GM12878 (cell line): ENCODE measurements around the gene ZFP91. TPM values are rescaled to one million over a fixed set of nuclear protein-coding genes. Genes with fewer than 3 reads are reported as not detected.
A peak's percentile ranks its signal among the peaks of the same experiment; 100 is the strongest.

ENCODE experiments used
- ATAC-seq: fragments of 200-7000 bp; cut with Tn5 transposase; 3 replicates; pipeline ENCODE4 v1.9.1; 2020; ENCODE audit warnings: mild to moderate bottlenecking, moderate library complexity
- BruUV-seq: library from RNA; stranded (reverse); fragments of 400-500 nt; replicated peaks from 2 replicates; lab custom pipeline; 2021; lab: Mats Ljungman, UMichigan
- CTCF ChIA-PET: fragments of 300-600 bp; sonication (Branson Sonifier 250); formaldehyde crosslinking; extraction: SDS; loops from one replicate; lab custom pipeline; 2021; ENCODE audit warnings: inconsistent platforms; lab: Yijun Ruan, JAX
- POLR2A ChIA-PET: fragments of 350-600 bp; formaldehyde crosslinking; extraction: SDS; loops from one replicate; lab custom pipeline; 2021; ENCODE audit warnings: inconsistent platforms; lab: Charles Lee
- RAD21 ChIA-PET: fragments of 300-600 bp; sonication (Branson Sonifier 250); formaldehyde crosslinking; loops from one replicate; lab custom pipeline; 2023; ENCODE audit warnings: antibody characterized with exemption; ENCODE audit not compliant: unreplicated experiment; lab: Charles Lee
- SMC1A ChIA-PET: fragments of 300-600 bp; sonication (Branson Sonifier 250); formaldehyde crosslinking; loops from one replicate; lab custom pipeline; 2023; ENCODE audit not compliant: unreplicated experiment, uncharacterized antibody; lab: Charles Lee
- DNase-seq: peaks from one replicate; pipeline ENCODE4 v3.0.0-alpha.2; 2011; ENCODE audit warnings: low read depth, low spot score
- FAIRE-seq: peaks from 3 replicates; lab custom pipeline; 2011; peaks lifted over from hg19 to GRCh38; lab: Jason Lieb, UNC
- H2AFZ ChIP-seq: 2 replicates; pipeline ENCODE4 v1.6.0; 2011; ENCODE audit warnings: low read depth, low read length, control low read depth; ENCODE audit not compliant: control insufficient read depth
- H3K27ac ChIP-seq: 2 replicates; pipeline ENCODE4 v1.5.1; 2011; ENCODE audit warnings: control low read depth; ENCODE audit not compliant: control insufficient read depth, insufficient read depth
- H3K27me3 ChIP-seq, 2 experiments: replicated peaks in 1 of 2; 2 replicates each; pipeline versions ENCODE4 v1.6.0 to v1.6.1; 2011; ENCODE audit warnings: low read length in 1 of 2; ENCODE audit not compliant: control insufficient read depth in 2 of 2, insufficient read depth in 2 of 2
- H3K36me3 ChIP-seq, 2 experiments: 2 replicates each; pipeline ENCODE4 v1.5.1; 2011; ENCODE audit warnings: low read length in 1 of 2; ENCODE audit not compliant: control insufficient read depth in 2 of 2, insufficient read depth in 2 of 2
- H3K4me1 ChIP-seq: 2 replicates; pipeline ENCODE4 v1.6.1; 2011; ENCODE audit warnings: mild to moderate bottlenecking, low read length, moderate library complexity, mixed read lengths; ENCODE audit not compliant: control insufficient read depth, insufficient read depth
- H3K4me2 ChIP-seq: 2 replicates; pipeline ENCODE4 v1.6.0; 2011; ENCODE audit warnings: control low read depth; ENCODE audit not compliant: control insufficient read depth, insufficient read depth
- H3K4me3 ChIP-seq: fragments of 200-600 bp; sonication (generic); 2 replicates; pipeline ENCODE4 v1.5.1; 2016
- H3K79me2 ChIP-seq: 2 replicates; pipeline ENCODE4 v1.6.0; 2011; ENCODE audit warnings: low read length; ENCODE audit not compliant: control insufficient read depth, insufficient read depth
- H3K9ac ChIP-seq: 2 replicates; pipeline ENCODE4 v1.8.0; 2011; ENCODE audit warnings: low read length, control low read depth, mixed read lengths; ENCODE audit not compliant: control insufficient read depth, insufficient read depth
- H3K9me3 ChIP-seq: replicated peaks from 3 replicates; pipeline ENCODE4 v1.5.1; 2011; ENCODE audit warnings: mild to moderate bottlenecking, low read length; ENCODE audit not compliant: control insufficient read depth, insufficient read depth
- H4K20me1 ChIP-seq: 2 replicates; pipeline ENCODE4 v1.6.0; 2011; ENCODE audit not compliant: control insufficient read depth, insufficient read depth
- CREB1 ChIP-seq: IDR thresholded peaks from 2 replicates; pipeline ENCODE4 v1.6.1; 2012; ENCODE audit warnings: low read depth, mild to moderate bottlenecking, inconsistent platforms
- DPF2 ChIP-seq: fragments of 450-650 bp; IDR thresholded peaks from 2 replicates; pipeline ENCODE4 v1.6.1; 2017; ENCODE audit warnings: mild to moderate bottlenecking
- ETV6 ChIP-seq, 2 experiments: fragments of 450-650 bp in 1 of 2; IDR thresholded peaks in 1 of 2; conservative IDR thresholded peaks in 1 of 2; 2 replicates each; pipeline ENCODE4 v1.6.1; 2014; ENCODE audit warnings: antibody characterized with exemption in 1 of 2, borderline replicate concordance in 1 of 2, low read depth in 1 of 2, mild to moderate bottlenecking in 1 of 2, moderate library complexity in 1 of 2
- IKZF1 ChIP-seq: fragments of 450-650 bp; conservative IDR thresholded peaks from 2 replicates; pipeline ENCODE4 v1.6.1; 2017; ENCODE audit warnings: antibody characterized with exemption, mild to moderate bottlenecking
- KAT2A ChIP-seq: conservative IDR thresholded peaks from 2 replicates; pipeline ENCODE4 v1.6.1; 2011; ENCODE audit warnings: low read depth, low read length; ENCODE audit not compliant: control insufficient read depth
- MYB ChIP-seq: fragments of 150-350 bp; IDR thresholded peaks from 2 replicates; pipeline ENCODE4 v1.6.1; 2014; ENCODE audit warnings: mild to moderate bottlenecking, low read depth, low read length, borderline replicate concordance
- NRF1 ChIP-seq: conservative IDR thresholded peaks from 2 replicates; pipeline ENCODE4 v1.6.1; 2011; ENCODE audit warnings: mild to moderate bottlenecking, low read depth, low read length, improper control_type of control experiment
- PAX5 ChIP-seq: IDR thresholded peaks from 2 replicates; pipeline ENCODE4 v1.6.1; 2011; ENCODE audit warnings: low read depth, low read length, borderline replicate concordance
- RELA ChIP-seq: fragments of 450-650 bp; IDR thresholded peaks from 2 replicates; pipeline ENCODE4 v1.8.0; 2014; ENCODE audit warnings: borderline replicate concordance; ENCODE audit not compliant: partially characterized antibody
- TCF12 ChIP-seq: IDR thresholded peaks from 2 replicates; pipeline ENCODE4 v1.6.1; 2011; ENCODE audit warnings: low read depth, mild to moderate bottlenecking, low read length
- ZNF24 ChIP-seq: fragments of 450-650 bp; IDR thresholded peaks from 2 replicates; pipeline ENCODE4 v1.6.1; 2017; ENCODE audit warnings: antibody characterized with exemption, mild to moderate bottlenecking
- WGBS: methylation state at CpG from one replicate; pipeline ENCODE4 v1.1.6; 2016; ENCODE audit warnings: low lambda C conversion rate; ENCODE audit not compliant: insufficient replicate concordance, insufficient coverage; ENCODE audit errors: missing lambda C conversion rate; 5-methylcytosine and 5-hydroxymethylcytosine counted together
- in situ Hi-C: fragments of 300-500 bp; cut with MboI; formaldehyde crosslinking; loops from 9 replicates; pipeline ENCODE4 v1.14.3; 2018; ENCODE audit warnings: mixed read lengths
- intact Hi-C: fragments of 100-400 bp; cut with micrococcal nuclease; formaldehyde crosslinking; loops from one replicate; pipeline ENCODE4 v1.14.2; 2022; ENCODE audit not compliant: unreplicated experiment
- polyA plus RNA-seq, 11 experiments: library from polyadenylated mRNA; depleted of rRNA in 4 of 11; unstranded in 6 of 11; stranded (reverse) in 5 of 11; fragments of >200 nt; fragmentation: Nextera tagmentation in 4 of 11; fragmentation: Illumina TruSeq in 1 of 11; extraction: Ambion mirVana in 4 of 11; extraction: Trizol in 1 of 11; gene quantifications; 1 replicate in 1 of 11; 2 replicates in 10 of 11; pipeline versions ENCODE4 v1.2.1 to v1.2.3, GENCODE V29; 2011 to 2016; ENCODE audit warnings: inconsistent platforms in 2 of 11, missing spikeins in 2 of 11, low read depth in 1 of 11
- total RNA-seq, 4 experiments: library from RNA; depleted of rRNA in 3 of 4; stranded (reverse); fragments of >200 nt in 3 of 4; fragmentation: Illumina TruSeq in 1 of 4; extraction: Trizol in 1 of 4; gene quantifications; 2 replicates each; pipeline versions ENCODE4 v1.2.1 to v1.2.3, GENCODE V29; 2013 to 2021
- TF ChIP-seq, protein P1 (sequence below): fragments of 450-650 bp; IDR thresholded peaks from 2 replicates; pipeline ENCODE4 v1.6.1; 2017; ENCODE audit warnings: mild to moderate bottlenecking, low read depth, inconsistent platforms; ENCODE audit not compliant: poor library complexity, severe bottlenecking

The ZFP91 gene
- total and polyA plus RNA-seq, 10 of the 15 experiments (the other 5 are each of a cell fraction or from before 2014, with no cell fraction given): 12.9 to 54.1 (median 31.7) TPM

DNA sequence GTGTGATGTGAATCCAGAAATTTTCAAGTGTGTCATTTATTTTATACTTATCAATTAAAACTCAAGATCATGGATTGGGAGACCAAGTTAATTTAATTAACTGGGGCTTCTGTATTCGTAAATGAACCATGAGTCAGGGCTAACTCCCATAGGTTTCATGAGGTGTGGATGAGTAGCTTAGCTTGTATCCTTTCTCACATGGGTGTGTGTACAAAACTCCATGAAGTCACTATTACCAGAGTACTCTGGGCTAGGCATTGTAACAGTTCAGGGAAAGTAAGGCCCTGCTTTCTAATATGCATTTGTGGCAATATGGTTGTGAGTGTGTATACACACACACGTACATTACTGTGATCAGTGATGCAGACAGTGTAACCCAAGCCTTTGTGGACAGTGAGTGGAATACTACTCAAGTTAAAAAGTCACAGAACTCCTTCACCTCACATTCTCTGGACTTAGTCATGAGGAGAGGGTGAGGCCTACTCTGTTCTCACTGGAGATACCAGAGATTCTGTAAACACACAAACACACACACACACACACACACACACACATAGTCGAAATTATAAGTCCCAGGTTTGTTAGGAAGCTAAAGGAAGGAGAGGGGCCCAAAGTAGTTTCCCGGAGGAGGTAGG is 47.1 kb downstream of the ZFP91 start:
- TF ChIP-seq NRF1 (no peak), CREB1 (no peak), RELA (no peak), ZNF24 (no peak), DPF2 (no peak), PAX5 (no peak), ETV6 (conservative IDR thresholded peaks at IDR 0.05 in 1 of 2, IDR thresholded peaks at IDR 0.05 in 1 of 2; ENCODE audit: borderline replicate concordance in 1 of 2, low read depth in 1 of 2) (no peak), TCF12 (no peak), MYB (no peak), IKZF1 (no peak), KAT2A (no peak)
- TF ChIP-seq, protein P1, sequence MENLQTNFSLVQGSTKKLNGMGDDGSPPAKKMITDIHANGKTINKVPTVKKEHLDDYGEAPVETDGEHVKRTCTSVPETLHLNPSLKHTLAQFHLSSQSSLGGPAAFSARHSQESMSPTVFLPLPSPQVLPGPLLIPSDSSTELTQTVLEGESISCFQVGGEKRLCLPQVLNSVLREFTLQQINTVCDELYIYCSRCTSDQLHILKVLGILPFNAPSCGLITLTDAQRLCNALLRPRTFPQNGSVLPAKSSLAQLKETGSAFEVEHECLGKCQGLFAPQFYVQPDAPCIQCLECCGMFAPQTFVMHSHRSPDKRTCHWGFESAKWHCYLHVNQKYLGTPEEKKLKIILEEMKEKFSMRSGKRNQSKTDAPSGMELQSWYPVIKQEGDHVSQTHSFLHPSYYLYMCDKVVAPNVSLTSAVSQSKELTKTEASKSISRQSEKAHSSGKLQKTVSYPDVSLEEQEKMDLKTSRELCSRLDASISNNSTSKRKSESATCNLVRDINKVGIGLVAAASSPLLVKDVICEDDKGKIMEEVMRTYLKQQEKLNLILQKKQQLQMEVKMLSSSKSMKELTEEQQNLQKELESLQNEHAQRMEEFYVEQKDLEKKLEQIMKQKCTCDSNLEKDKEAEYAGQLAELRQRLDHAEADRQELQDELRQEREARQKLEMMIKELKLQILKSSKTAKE: no peak
- Histone ChIP-seq H3K36me3 (peaks cover 10 to 24% of the 10 kb centered on the region in 2 experiments), H3K79me2 (no peaks in the 10 kb centered on the region; the same call in 1 of the 2 replicates), H3K27me3 (no peaks in the 10 kb centered on the region), H4K20me1 (no peaks in the 10 kb centered on the region), H3K4me2 (no peak overlapping the region), H3K9me3 (no peaks in the 10 kb centered on the region), H3K4me1 (no peaks in the 10 kb centered on the region), H3K27ac (no peak overlapping the region), H2AFZ (no peak overlapping the region), H3K9ac (no peak overlapping the region), H3K4me3 (no peak overlapping the region)
- intact Hi-C loops (no loop called here), in situ Hi-C loops (no loop called here)
- BruUV-seq: TSS peak; percentile 2
- CTCF ChIA-PET: interaction anchor here (0.5 to 9.8 kb wide), 7 partner anchors 11 to 294 kb away, joined by 3 to 156 read pairs (median 4); partner anchors contain the start of genes LPXN and ZFP91
- POLR2A ChIA-PET: interaction anchor here (1.1 kb wide), 1 partner anchor 50 kb away, joined by 3 read pairs; the partner anchor contains the start of gene LPXN
- DNase-seq: no peak
- no peak for FAIRE-seq
- RAD21 ChIA-PET: interaction anchor here (1.0 to 1.1 kb wide), 2 partner anchors 42 to 57 kb away, joined by 3 to 5 read pairs; no protein-coding TSS in a partner anchor
- 71% methylated on average over 4 of the region's 4 CpGs for WGBS
- no peak for ATAC-seq
- SMC1A ChIA-PET: interaction anchor here (1.2 to 6.5 kb wide), 4 partner anchors 9 to 58 kb away, joined by 4 to 73 read pairs (median 5); no protein-coding TSS in a partner anchor
